Ovary (tissue), 3 donors: ENCODE measurements around the gene ROBO1.

Experiments used
- CTCF ChIP-seq, 3 donors: fragments of 450-650 bp in 2 of 3; fragments of 200-600 bp in 1 of 3; IDR thresholded peaks; one replicate each; pipeline versions ENCODE4 v1.5.1 to v1.8.0; 2016 to 2022; ENCODE audit warnings: antibody characterized with exemption in 3 of 3, mild to moderate bottlenecking in 1 of 3
- EP300 ChIP-seq: sonication (generic); formaldehyde crosslinking; IDR thresholded peaks from one replicate; pipeline ENCODE4 v1.6.1; 2017; ENCODE audit warnings: antibody characterized with exemption
- POLR2A ChIP-seq: fragments of 450-650 bp; IDR thresholded peaks from one replicate; pipeline ENCODE4 v1.6.1; 2017; ENCODE audit warnings: antibody characterized with exemption, mild to moderate bottlenecking, moderate library complexity
- donor health status: DM: no; HTN: no; CAD: no.

DNA sequence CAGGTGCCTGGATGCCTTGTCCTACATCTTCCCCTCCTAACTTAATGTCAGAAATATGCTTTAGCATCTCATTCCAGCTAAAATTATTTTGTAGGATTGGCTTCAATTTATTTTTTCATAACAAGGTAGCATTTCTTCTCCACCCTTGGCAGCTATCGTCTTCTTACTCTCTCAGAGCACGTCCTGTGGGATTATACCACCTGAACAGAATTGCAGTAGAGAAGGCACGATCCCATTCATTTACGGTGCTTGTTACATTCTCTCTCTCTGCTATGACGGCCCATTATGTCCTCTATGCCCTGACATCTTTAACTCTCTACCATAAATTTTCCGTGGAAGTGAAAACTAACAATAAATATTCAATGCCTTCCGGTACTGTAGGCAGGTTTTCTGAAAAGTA lies 103.3 kb downstream of the ROBO1 start:
- no peak for TF ChIP-seq EP300
- TF ChIP-seq CTCF (IDR thresholded peaks at IDR 0.05) = no peak
- TF ChIP-seq POLR2A = no peak
